Astrocyte (in vitro differentiated cells and primary cell): ENCODE results near the gene SLC38A9. TPM values are rescaled to one million over a fixed set of nuclear protein-coding genes. Genes with fewer than 3 reads are reported as not detected.

ENCODE experiments used
- DNase-seq: peaks from one replicate; pipeline ENCODE4 v3.0.0-alpha.2; 2010; ENCODE audit warnings: low read depth
- FAIRE-seq: peaks from 2 replicates; lab custom pipeline; 2011; peaks lifted over from hg19 to GRCh38; lab: Jason Lieb, UNC
- H2AFZ ChIP-seq: 2 replicates; pipeline ENCODE4 v1.6.0; 2012; ENCODE audit warnings: low read depth, low read length, inconsistent platforms
- H3K27ac ChIP-seq: 2 replicates; pipeline ENCODE4 v1.5.1; 2011; ENCODE audit warnings: low read depth, low read length, inconsistent platforms
- H3K27me3 ChIP-seq: 2 replicates; pipeline ENCODE4 v1.6.0; 2011; ENCODE audit warnings: low read length, inconsistent platforms; ENCODE audit not compliant: insufficient read depth
- H3K36me3 ChIP-seq: 2 replicates; pipeline ENCODE4 v1.5.1; 2011; ENCODE audit warnings: low read length, inconsistent platforms; ENCODE audit not compliant: insufficient read depth
- H3K4me1 ChIP-seq: 2 replicates; pipeline ENCODE4 v1.5.1; 2011; ENCODE audit warnings: low read length, inconsistent platforms; ENCODE audit not compliant: insufficient read depth
- H3K4me2 ChIP-seq: 2 replicates; pipeline ENCODE4 v1.6.0; 2012; ENCODE audit warnings: low read length, inconsistent platforms
- H3K4me3 ChIP-seq: 2 replicates; pipeline ENCODE4 v1.5.1; 2011; ENCODE audit warnings: low read depth, mild to moderate bottlenecking, low read length, inconsistent platforms; ENCODE audit not compliant: insufficient read depth
- H3K79me2 ChIP-seq: 2 replicates; pipeline ENCODE4 v1.6.0; 2012; ENCODE audit warnings: mild to moderate bottlenecking, low read length, inconsistent platforms; ENCODE audit not compliant: insufficient read depth
- H3K9ac ChIP-seq: 2 replicates; pipeline ENCODE4 v1.6.0; 2012; ENCODE audit warnings: mild to moderate bottlenecking, low read length, inconsistent platforms
- H3K9me3 ChIP-seq: 2 replicates; pipeline ENCODE4 v1.5.1; 2012; ENCODE audit warnings: low read depth, mild to moderate bottlenecking, low read length, inconsistent platforms; ENCODE audit not compliant: insufficient read depth
- H4K20me1 ChIP-seq: 2 replicates; pipeline ENCODE4 v1.6.0; 2012; ENCODE audit warnings: low read length, inconsistent platforms; ENCODE audit not compliant: insufficient read depth
- H3K27ac Mint-ChIP-seq: one replicate; pipeline ENCODE4 v1.8.0; 2021; ENCODE audit warnings: mild to moderate bottlenecking, mixed read lengths; ENCODE audit not compliant: unreplicated experiment
- H3K27me3 Mint-ChIP-seq: one replicate; pipeline ENCODE4 v1.8.0; 2021; ENCODE audit warnings: low read depth, mixed read lengths; ENCODE audit not compliant: unreplicated experiment
- H3K36me3 Mint-ChIP-seq: one replicate; pipeline ENCODE4 v1.8.0; 2021; ENCODE audit warnings: low read depth, mixed read lengths; ENCODE audit not compliant: unreplicated experiment
- H3K4me1 Mint-ChIP-seq: one replicate; pipeline ENCODE4 v1.8.0; 2021; ENCODE audit warnings: low read depth, mixed read lengths; ENCODE audit not compliant: unreplicated experiment
- H3K4me3 Mint-ChIP-seq: one replicate; pipeline ENCODE4 v1.8.0; 2021; ENCODE audit warnings: mild to moderate bottlenecking, moderate library complexity, mixed read lengths; ENCODE audit not compliant: unreplicated experiment
- H3K9me3 Mint-ChIP-seq: one replicate; pipeline ENCODE4 v1.8.0; 2021; ENCODE audit warnings: mild to moderate bottlenecking, mixed read lengths; ENCODE audit not compliant: unreplicated experiment
- CTCF ChIP-seq: IDR thresholded peaks from 2 replicates; pipeline ENCODE4 v1.5.1; 2011; ENCODE audit warnings: low read depth, mild to moderate bottlenecking, inconsistent platforms, low read length, moderate library complexity; ENCODE audit not compliant: insufficient read depth
- EZH2 ChIP-seq: IDR thresholded peaks from 2 replicates; pipeline ENCODE4 v1.6.1; 2012; ENCODE audit warnings: mild to moderate bottlenecking, low read length, inconsistent platforms; ENCODE audit not compliant: insufficient read depth
- total RNA-seq: library from RNA; stranded (reverse); gene quantifications from 2 replicates; pipeline ENCODE4 v1.2.1, GENCODE V29; 2021

The SLC38A9 gene
- total RNA-seq, 1 donor from 2014 or later, result 30.0 TPM

DNA sequence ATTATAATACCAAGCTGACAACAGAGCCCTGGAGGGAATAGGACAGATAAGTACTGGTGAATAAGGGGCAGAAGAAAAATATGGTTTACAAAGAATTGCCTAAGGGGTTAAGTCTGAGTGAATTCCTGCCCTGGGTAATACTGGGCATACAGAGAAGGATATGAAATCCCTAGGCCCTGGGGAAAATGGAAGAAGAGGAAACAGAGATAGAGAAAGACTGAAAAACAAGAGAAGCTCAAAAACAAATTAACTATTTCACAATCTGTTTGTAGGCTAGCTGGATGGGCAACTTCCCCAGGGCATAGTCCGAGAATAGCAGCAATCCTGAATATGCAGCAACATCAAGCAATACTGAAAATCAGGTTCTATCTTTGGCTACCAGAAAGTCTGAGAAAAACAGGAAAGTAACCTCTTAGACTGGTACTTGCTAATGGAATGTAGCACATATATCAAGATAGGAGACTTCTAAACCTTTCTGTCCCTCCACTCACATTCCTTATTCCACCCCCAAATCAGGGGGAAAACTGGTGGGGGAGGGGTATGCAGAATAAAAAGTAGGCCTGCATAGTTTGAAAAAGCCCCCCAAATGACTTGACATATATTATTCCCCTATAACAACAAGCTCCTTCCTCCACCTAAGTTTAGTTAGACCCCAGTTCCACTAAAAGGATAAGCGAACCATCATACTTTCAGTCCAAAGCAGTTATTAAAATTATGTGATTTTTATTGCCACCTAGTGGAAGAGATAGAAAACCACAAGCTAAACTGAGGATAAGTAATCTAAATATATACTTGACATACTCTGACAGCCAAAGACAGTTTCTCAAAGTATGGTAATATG, 20.6 kb downstream of the SLC38A9 start:
- no peaks in the 10 kb centered on the region for H3K9me3 Mint-ChIP-seq
- H3K36me3 ChIP-seq, result no peaks in the 10 kb centered on the region
- no peaks in the 10 kb centered on the region for H3K27me3 Mint-ChIP-seq
- no peaks in the 10 kb centered on the region for H3K79me2 ChIP-seq
- DNase-seq, result peak; percentile 27
- TF ChIP-seq CTCF, result peak; percentile 50
- no peak for TF ChIP-seq EZH2
- H3K4me3 Mint-ChIP-seq, result no peak overlapping the region
- peaks cover 3% of the 10 kb centered on the region for H3K36me3 Mint-ChIP-seq
- H3K27ac ChIP-seq, result no peak overlapping the region
- no peak overlapping the region for H3K9ac ChIP-seq
- H3K27me3 ChIP-seq, result no peaks in the 10 kb centered on the region
- H3K4me1 Mint-ChIP-seq, result peaks cover 13% of the 10 kb centered on the region
- H3K9me3 ChIP-seq, result no peaks in the 10 kb centered on the region
- no peak overlapping the region for H3K4me3 ChIP-seq
- H2AFZ ChIP-seq, result no peak overlapping the region
- peak overlapping the region; percentile 54 for H3K27ac Mint-ChIP-seq
- no peaks in the 10 kb centered on the region for H4K20me1 ChIP-seq
- H3K4me1 ChIP-seq, result no peaks in the 10 kb centered on the region
- H3K4me2 ChIP-seq, result no peak overlapping the region
- peak; percentile 49 for FAIRE-seq

GRCh38 chr5:55682071-55682470, 30.1 kb downstream of the SLC38A9 start:
- Histone ChIP-seq H3K4me2 (no peak overlapping the region), H3K27ac (no peak overlapping the region), H3K4me1 (no peaks in the 10 kb centered on the region), H3K9ac (no peak overlapping the region), H4K20me1 (no peaks in the 10 kb centered on the region), H3K9me3 (no peaks in the 10 kb centered on the region), H3K36me3 (no peaks in the 10 kb centered on the region), H3K4me3 (no peak overlapping the region), H2AFZ (no peak overlapping the region), H3K79me2 (no peaks in the 10 kb centered on the region), H3K27me3 (no peaks in the 10 kb centered on the region)
- H3K4me1 Mint-ChIP-seq, result peaks cover 15% of the 10 kb centered on the region
- TF ChIP-seq EZH2 (no peak), CTCF (no peak)
- no peak overlapping the region for H3K4me3 Mint-ChIP-seq
- no peak overlapping the region for H3K27ac Mint-ChIP-seq
- FAIRE-seq, result no peak
- DNase-seq, result no peak
- H3K9me3 Mint-ChIP-seq, result no peaks in the 10 kb centered on the region
- no peaks in the 10 kb centered on the region for H3K27me3 Mint-ChIP-seq
- H3K36me3 Mint-ChIP-seq, result peaks cover 10% of the 10 kb centered on the region

DNA sequence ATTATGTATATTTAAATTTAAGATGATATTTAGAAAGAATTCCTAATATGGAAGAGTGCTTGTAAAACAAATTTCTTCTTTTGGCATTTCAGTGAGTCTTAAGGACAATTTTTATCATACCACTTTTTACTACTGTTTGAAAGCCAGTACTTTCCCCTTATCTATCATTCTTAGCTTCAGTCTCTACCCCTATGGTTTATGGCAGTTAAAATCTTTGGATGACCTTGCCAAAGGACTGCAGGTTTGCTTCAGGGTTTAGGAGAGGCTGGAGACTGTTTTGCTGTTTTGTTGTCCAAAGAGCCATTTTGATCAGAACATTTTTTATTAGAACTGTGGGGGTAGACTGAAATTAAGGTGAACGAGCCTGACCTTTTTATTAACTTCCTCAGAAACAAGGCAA, 30.8 kb downstream of the SLC38A9 start:
- H3K4me1 Mint-ChIP-seq, result peaks cover 15% of the 10 kb centered on the region
- H3K9me3 ChIP-seq, result no peaks in the 10 kb centered on the region
- H3K4me2 ChIP-seq, result no peak overlapping the region
- H3K27ac ChIP-seq, result no peak overlapping the region
- no peak overlapping the region for H3K27ac Mint-ChIP-seq
- no peaks in the 10 kb centered on the region for H3K27me3 Mint-ChIP-seq
- DNase-seq (no peak), FAIRE-seq (no peak)
- no peaks in the 10 kb centered on the region for H3K9me3 Mint-ChIP-seq
- TF ChIP-seq CTCF (no peak), EZH2 (no peak)
- H3K4me1 ChIP-seq, result no peaks in the 10 kb centered on the region
- H3K4me3 Mint-ChIP-seq, result no peak overlapping the region
- H3K4me3 ChIP-seq, result no peak overlapping the region
- no peaks in the 10 kb centered on the region for H3K27me3 ChIP-seq
- H3K36me3 ChIP-seq, result no peaks in the 10 kb centered on the region
- H4K20me1 ChIP-seq, result no peaks in the 10 kb centered on the region
- H3K9ac ChIP-seq, result no peak overlapping the region
- peaks cover 5% of the 10 kb centered on the region for H3K36me3 Mint-ChIP-seq
- H3K79me2 ChIP-seq, result no peaks in the 10 kb centered on the region
- H2AFZ ChIP-seq, result no peak overlapping the region
